Ovary (tissue), 3 donors: Measurements from ENCODE around the gene MPRIP.

Experiments used
- POLR2A ChIP-seq: fragments of 450-650 bp; IDR thresholded peaks from one replicate; pipeline ENCODE4 v1.6.1; 2017; ENCODE audit warnings: antibody characterized with exemption, mild to moderate bottlenecking, moderate library complexity
- TF ChIP-seq, protein P1 (sequence below), 3 donors: fragments of 450-650 bp in 2 of 3; fragments of 200-600 bp in 1 of 3; IDR thresholded peaks; one replicate each; pipeline versions ENCODE4 v1.5.1 to v1.8.0; 2016 to 2022; ENCODE audit warnings: antibody characterized with exemption in 3 of 3, mild to moderate bottlenecking in 1 of 3
- donor health status: DM: no; HTN: no; CAD: no.

GRCh38 chr17:16995930-16996329 is 46.3 kb upstream of the MPRIP start:
- TF ChIP-seq, protein P1, sequence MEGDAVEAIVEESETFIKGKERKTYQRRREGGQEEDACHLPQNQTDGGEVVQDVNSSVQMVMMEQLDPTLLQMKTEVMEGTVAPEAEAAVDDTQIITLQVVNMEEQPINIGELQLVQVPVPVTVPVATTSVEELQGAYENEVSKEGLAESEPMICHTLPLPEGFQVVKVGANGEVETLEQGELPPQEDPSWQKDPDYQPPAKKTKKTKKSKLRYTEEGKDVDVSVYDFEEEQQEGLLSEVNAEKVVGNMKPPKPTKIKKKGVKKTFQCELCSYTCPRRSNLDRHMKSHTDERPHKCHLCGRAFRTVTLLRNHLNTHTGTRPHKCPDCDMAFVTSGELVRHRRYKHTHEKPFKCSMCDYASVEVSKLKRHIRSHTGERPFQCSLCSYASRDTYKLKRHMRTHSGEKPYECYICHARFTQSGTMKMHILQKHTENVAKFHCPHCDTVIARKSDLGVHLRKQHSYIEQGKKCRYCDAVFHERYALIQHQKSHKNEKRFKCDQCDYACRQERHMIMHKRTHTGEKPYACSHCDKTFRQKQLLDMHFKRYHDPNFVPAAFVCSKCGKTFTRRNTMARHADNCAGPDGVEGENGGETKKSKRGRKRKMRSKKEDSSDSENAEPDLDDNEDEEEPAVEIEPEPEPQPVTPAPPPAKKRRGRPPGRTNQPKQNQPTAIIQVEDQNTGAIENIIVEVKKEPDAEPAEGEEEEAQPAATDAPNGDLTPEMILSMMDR (IDR thresholded peaks at IDR 0.05), result no peak
- no peak for TF ChIP-seq POLR2A
